A549 treated with AZD9567 at 1 μM for 4 hours (cell line): Measurements from ENCODE around the gene TMPRSS2. TPM values are rescaled to one million over a fixed set of nuclear protein-coding genes. Genes with fewer than 3 reads are reported as not detected.

Source experiments
- total RNA-seq: library from RNA; stranded (reverse); fragments of 200-300 nt; extraction: Qiagen RNA extraction; gene quantifications from 5 replicates; pipeline ENCODE4 v1.2.3, GENCODE V29; 2022; ENCODE audit not compliant: insufficient read depth

Gene TMPRSS2
- 0.06 to 0.11 TPM (median 0.06 TPM) in 3 of 5 replicates, not detected in the others for total RNA-seq

GRCh38 chr21:41507521-41508414 lies at the start of gene TMPRSS2:
Gene TMPRSS2, minus strand, starts transcription at chr21:41508158. Its CDS starts 10,025 bp downstream, at chr21:41498133.

GRCh38 chr21:41425954-41426675 lies 81.8 kb downstream of the TMPRSS2 start, which contains the start of gene MX1:
Gene MX1, plus strand, starts transcription at chr21:41426239. Its CDS starts 5,832 bp downstream, at chr21:41432071.

Other genes starting within 250 kb of the TMPRSS2 start
- not detected in 5 replicates for gene FAM3B, start 191.4 kb downstream of the TMPRSS2 start, total RNA-seq
- gene MX2, start 146.1 kb downstream of the TMPRSS2 start, total RNA-seq, result 0.02 to 0.09 TPM (median 0.05 TPM) in 3 of 5 replicates, not detected in the others
- 1.1 to 3.5 TPM (median 1.3 TPM) in 5 replicates for gene MX1, start 81.9 kb downstream of the TMPRSS2 start, total RNA-seq